Left hindlimb (tissue), 1 donor: ENCODE measurements around the gene GEMIN4.
"Not testable (repeated sequence)": the region's sequence is repeated elsewhere in the genome, so short reads cannot be mapped to it uniquely, and the experiment has no call there.

ENCODE experiments used
- DNase-seq: peaks from one replicate; pipeline ENCODE4 v3.0.0-alpha.2; 2018

Gene GEMIN4

GRCh38 chr17:752002-752619 is at the start of gene GEMIN4:
Gene GEMIN4 (minus strand): TSS chr17:752264. CDS start chr17:752142, 122 bp downstream.
- DNase-seq: peak; percentile 96

GRCh38 chr17:801660-802059 is 49.6 kb upstream of the GEMIN4 start:
- no peak for DNase-seq

DNA sequence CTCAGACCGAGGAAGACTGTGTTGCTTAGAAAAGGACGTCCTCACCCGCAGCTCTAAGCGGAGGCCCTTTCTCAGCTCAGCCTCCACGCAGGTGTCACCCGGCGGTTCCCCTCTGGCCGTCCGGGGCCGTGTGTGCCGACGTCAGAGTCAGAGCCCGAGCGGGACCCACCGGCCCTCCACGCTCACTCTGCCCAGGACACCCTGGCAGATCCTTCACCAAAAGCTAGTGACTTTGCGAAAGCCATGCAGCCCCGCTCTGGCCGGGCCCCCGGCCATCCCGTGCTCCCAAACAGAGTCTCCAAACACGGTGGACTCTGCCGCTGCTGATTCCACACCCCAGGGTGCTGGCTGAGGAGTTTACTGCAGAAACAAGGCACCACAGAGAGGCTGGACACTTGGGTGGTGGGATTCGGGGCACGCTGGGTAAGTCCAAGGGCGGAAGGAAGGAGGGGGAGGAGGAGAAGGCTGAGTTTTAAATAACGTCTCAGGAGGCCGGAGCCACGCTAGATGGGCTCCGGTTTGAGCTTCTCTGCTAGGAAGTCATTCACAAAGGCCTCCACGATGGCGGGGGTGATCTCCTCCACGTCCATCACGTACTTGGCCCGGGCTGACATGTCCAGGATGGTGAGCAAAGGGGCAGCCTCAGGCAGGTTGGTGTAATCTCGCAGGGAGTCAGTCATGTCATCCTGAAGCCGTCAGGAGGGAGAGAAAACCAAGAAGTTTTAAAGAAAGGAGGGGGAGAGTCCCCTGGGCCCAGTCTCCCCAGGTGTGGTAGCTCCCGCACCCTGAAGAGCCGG is 48.6 kb upstream of the GEMIN4 start:
- DNase-seq: no peak

GRCh38 chr17:799261-799660 is 47.2 kb upstream of the GEMIN4 start:
- DNase-seq: no peak

- DNase-seq: no peak
Observed at GRCh38 chr17:798246-798645, 46.2 kb upstream of the GEMIN4 start.

DNA sequence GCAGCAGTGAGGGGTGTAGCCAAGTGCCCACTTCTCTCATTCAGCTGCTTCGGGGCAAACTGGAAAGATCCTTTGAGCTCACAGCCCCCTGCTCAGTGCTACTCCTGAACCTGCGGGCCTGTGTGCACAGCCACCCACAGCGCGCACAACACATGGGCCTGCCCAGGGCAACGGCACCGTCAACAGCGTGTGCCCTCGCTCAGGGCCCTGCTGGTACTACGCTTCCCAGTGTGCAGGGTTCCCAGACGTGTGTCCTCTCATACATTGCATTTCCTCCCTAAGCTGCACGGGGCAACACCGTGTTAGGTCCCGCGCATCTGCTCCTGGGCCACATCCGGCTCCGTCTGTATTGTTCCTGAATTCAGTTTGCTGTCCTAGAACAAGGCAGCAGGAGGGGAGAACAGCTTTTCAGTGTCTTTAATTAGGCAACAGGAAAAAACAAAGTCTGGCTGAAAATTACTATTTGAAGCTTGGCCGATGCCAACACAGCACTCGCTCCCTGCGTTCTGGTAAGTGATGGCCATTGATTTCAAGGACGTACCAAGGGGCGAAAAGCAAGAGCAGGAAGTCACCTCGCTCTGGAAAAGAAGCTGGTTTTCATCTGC is 45.3 kb upstream of the GEMIN4 start:
- no peak for DNase-seq

- DNase-seq: no peak
Observed at GRCh38 chr17:796609-797008, 44.5 kb upstream of the GEMIN4 start.

DNA sequence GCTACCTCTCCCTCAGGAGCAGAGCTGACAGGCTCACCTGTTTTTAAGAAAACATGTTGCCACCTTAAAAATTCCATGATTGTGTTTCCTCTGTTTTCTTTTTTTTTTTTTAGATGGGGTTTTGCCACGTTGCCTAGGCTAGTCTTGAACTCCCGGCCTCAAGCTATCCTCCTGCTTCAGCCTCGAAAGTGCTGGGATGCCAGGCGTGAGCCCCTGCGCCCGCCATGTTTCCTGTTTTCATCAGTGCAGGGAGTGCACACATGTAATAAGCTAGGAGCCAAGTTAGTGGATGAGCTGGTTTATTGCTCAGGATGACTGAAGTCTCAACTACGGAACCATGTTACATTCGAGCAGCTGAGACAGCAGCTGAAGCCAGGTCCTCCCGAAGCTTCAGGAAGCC is 43.7 kb upstream of the GEMIN4 start:
- DNase-seq: no peak

GRCh38 chr17:795276-795675 is 43.2 kb upstream of the GEMIN4 start:
- DNase-seq: no peak

DNA sequence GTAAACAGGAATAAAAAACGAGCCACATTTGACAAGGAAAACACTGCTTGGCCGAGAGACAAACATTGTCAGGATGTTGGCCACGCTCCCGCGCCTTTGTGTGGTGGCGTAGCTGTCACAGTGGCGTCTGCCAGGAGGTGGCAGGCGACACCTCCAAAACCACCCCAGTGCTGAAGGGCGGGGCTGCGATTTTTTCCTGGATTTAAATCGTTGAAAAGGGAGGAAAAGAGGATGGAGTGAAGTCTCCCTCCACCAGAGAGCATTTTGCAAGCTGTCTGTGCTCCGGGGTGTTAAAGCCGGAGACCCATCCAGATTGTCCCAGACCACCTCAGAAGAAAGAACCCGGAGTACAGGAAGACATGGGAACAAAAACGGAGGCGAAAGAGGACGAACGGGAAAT is 42.8 kb upstream of the GEMIN4 start:
- DNase-seq: peak; percentile 88

- DNase-seq: no peak
Observed at GRCh38 chr17:792277-792676, 40.2 kb upstream of the GEMIN4 start.

DNA sequence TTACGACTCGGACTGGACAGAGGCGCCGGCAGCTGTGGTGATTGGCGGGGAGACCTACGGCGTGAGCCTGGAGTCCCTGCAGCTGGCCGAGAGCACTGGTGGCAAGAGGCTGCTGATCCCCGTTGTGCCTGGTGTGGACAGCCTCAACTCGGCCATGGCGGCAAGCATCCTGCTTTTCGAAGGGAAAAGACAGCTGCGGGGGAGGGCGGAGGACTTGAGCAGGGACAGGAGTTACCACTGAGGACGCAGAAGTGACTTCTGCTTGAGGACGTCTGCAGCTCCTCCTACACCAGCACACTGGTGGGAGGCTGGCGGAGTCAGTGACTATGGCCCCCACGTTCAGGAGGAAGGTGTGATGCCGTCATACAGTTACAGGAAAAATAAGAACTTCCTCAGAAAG is 39.8 kb upstream of the GEMIN4 start:
- DNase-seq: no peak

GRCh38 chr17:790874-791247 is 38.8 kb upstream of the GEMIN4 start:
- not testable (repeated sequence) for DNase-seq

DNA sequence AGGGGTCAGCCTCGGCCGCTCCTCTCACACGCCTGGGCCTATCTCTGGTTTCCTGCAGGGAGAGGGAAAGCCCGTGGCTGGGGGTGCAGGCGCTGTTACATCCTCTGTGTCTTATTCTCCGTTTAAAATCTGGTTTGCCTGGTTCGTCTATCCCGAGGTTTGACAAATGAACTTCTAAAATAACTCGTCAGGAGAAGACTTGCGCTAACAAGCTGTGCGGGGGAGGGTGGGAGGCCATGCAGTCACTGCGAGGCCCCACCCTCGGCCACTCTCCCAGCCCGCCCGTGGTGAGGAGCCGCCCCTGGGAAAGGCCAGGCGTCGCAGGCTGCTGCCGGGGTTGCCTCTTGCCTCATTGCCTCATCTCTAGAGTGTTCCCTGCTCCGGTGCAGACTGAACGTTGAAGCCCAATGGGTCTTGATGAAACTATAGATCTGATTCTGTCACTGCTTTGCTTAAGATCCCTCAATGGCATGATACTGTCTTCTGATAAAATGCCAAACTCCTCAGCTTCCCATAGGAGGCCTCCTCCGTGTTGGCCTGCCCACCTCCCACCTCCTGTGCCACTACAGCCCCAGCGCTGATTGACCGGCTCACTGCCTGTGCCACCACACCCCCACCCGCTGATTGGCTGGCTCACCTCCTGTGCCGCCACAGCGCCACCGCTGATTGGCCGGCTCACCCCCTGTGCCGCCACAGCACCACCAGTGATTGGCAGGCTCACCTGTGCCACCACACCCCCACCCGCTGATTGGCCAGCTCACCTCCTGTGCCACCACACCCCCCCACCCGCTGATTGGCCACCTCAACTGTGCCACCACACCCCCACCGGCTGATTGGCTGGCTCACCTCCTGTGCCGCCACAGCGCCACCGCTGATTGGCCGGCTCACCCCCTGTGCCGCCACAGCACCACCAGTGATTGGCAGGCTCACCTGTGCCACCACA is 38.1 kb upstream of the GEMIN4 start:
- DNase-seq: not testable (repeated sequence)

DNA sequence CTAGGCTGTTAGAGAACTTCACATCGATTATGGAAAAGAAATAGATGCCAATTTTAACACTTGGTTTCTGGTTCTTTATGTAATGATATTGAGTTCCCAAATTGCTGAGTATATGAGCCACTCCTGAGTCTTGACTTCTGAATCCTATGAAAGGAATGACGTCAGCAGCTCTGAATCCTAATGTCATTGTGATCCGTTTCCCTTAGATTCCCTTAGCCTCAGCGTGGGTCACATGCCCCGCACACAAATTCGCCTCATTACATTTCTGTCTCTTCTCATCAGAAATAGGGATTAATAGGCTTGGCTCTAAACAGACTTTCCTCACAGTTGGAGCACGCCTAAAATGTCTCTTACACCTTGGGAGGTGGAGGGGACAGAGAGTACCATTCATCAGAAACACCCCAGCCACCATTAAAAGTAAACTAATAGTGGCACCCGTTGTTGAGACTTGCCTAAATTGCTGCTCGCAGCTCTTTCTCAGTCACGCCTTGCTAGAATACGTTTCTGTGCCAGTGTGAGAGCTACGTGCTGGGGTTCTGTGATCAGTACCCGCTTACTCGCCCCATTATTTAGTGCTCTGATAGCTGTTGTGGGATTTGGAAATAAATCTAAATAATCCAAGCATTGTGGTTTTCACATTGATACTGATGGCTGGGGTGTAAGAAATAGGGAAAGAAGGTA is 37.2 kb upstream of the GEMIN4 start:
- DNase-seq: no peak

GRCh38 chr17:788551-788950 is 36.5 kb upstream of the GEMIN4 start:
- DNase-seq: no peak

GRCh38 chr17:787641-788221 is 35.7 kb upstream of the GEMIN4 start:
- no peak for DNase-seq

DNA sequence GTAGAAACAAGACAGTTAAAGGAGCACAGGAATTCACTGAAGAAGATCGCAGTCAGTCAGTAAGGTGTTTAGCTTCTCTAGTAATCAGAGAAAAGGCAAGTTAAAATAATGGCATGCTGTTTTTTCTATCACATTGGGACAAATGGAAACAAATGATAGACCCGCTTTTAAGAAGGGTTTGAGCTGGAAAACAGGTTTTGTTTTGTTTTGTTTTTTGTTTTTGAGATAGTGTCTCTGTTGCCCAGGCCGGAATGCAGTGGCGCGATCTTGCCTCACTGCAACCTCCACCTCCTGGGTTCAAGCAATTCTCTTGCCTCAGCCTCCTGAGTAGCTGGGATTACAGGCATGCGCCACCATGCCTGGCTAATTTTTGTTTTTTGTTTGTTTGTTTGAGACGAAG is 33.8 kb upstream of the GEMIN4 start:
- not testable (repeated sequence) for DNase-seq

- DNase-seq: no peak
Observed at GRCh38 chr17:784143-784542, 32.1 kb upstream of the GEMIN4 start.

DNA sequence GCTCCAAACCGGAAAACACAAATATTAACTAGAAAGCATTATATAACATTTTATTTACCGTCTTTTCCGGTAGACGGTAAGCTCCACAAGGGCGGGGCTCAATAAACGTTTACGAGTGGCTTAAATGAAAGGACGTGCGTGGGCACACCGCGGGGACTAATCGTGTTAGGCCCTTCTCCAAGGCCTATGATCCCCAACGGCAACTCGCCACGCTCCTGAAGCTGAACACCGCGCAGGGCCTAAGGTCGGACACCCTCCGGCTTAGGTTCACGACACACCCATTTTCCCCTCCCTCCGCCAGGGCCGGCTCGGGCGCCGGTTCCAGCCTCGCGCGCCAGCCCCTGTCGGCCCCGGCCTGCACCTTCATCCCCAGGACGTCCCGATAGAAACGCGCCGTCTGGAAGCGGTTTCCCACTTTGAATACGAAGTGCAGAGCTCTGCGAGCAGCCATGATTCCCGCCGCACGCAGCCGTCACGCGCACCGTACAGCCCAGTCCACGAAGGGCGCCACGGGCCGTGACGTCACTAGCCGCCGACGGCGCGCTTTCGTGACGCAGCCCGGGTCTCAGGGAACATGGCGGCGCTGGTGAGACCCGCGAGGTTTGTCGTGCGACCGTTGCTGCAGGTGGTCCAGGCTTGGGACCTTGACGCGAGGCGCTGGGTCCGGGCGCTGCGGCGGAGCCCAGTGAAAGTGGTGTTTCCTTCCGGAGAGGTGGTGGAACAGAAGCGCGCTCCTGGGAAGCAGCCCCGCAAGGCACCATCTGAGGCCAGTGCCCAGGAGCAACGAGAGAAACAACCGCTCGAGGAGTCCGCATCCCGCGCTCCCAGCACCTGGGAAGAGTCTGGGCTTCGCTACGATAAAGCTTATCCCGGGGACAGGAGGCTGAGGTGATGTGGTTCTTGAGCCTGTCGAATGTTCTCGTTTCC is 30.0 kb upstream of the GEMIN4 start, which contains the start of the genes GLOD4 and MRM3:
GLOD4 (minus strand) TSS at position 476 of the 927 bp plus-strand sequence; CDS start at position 451, 25 bp downstream.
MRM3 (plus strand) TSS at position 549 of the 927 bp plus-strand sequence; CDS start at position 575, 26 bp downstream.
- DNase-seq: peak; percentile 94

GRCh38 chr17:778096-778495 is 26.0 kb upstream of the GEMIN4 start:
- DNase-seq: no peak
